Pancreas (tissue), 10 donors: ENCODE measurements around the gene BRD3OS. TPM values are rescaled to one million over a fixed set of nuclear protein-coding genes. Genes with fewer than 3 reads are reported as not detected.
A peak's percentile ranks its signal among the peaks of the same experiment; 100 is the strongest.

Experiments used
- ATAC-seq, 4 donors: fragments of 200-7000 bp; cut with Tn5 transposase; one replicate each; pipeline versions ENCODE4 v1.8.0 to v1.9.1; 2020; ENCODE audit warnings: mild to moderate bottlenecking in 4 of 4, moderate library complexity in 4 of 4
- DNase-seq, 6 donors: peaks; one replicate each; pipeline ENCODE4 v3.0.0-alpha.2; 2020
- FAIRE-seq: peaks from 2 replicates; lab custom pipeline; 2012; peaks lifted over from hg19 to GRCh38; lab: Jason Lieb, UNC
- H3K27ac ChIP-seq, 4 donors: fragments of 200-600 bp; sonication (generic); 1 replicate in 3 of 4; 2 replicates in 1 of 4; pipeline versions ENCODE4 v1.5.0 to v1.8.0; 2020
- H3K27me3 ChIP-seq, 4 donors: fragments of 200-600 bp; one replicate each; pipeline ENCODE4 v1.8.0; 2021
- H3K36me3 ChIP-seq, 3 donors: fragments of 200-600 bp; sonication (generic) in 1 of 3; one replicate each; pipeline versions ENCODE4 v1.5.0 to v1.8.0; 2020 to 2021
- H3K4me1 ChIP-seq, 3 donors: fragments of 200-600 bp; one replicate each; pipeline ENCODE4 v1.8.0; 2021
- H3K4me3 ChIP-seq, 4 donors: fragments of 200-600 bp; sonication (generic) in 2 of 4; one replicate each; pipeline versions ENCODE4 v1.5.0 to v1.8.0; 2020 to 2021
- H3K9me3 ChIP-seq, 4 donors: fragments of 200-600 bp; one replicate each; pipeline ENCODE4 v1.8.0; 2021
- CTCF ChIP-seq, 4 donors: fragments of 200-600 bp; sonication (generic) in 3 of 4; IDR thresholded peaks; one replicate each; pipeline versions ENCODE4 v1.5.0 to v1.8.0; 2021; ENCODE audit warnings: antibody characterized with exemption in 4 of 4
- WGBS, 2 donors: extraction: QIAGEN DNeasy Blood & Tissue Kit; methylation state at CpG; one replicate each; pipeline ENCODE4 v1.1.7; 2013; 5-methylcytosine and 5-hydroxymethylcytosine counted together
- intact Hi-C, 3 donors: fragments of 100-400 bp; cut with DNase I; formaldehyde crosslinking; loops; one replicate each; pipeline versions ENCODE4 v1.11.1 to v1.14.2; 2022
- polyA plus RNA-seq, 2 donors: library from polyadenylated mRNA; stranded (reverse); fragments of 200-250 nt; gene quantifications; one replicate each; pipeline ENCODE4 v1.2.3, GENCODE V29; 2013
- total RNA-seq, 6 donors: library from RNA; stranded (reverse); fragmentation: NEBNext Ultra II Directional in 4 of 6; extraction: Animal tissue kit (Norgen Biotek cat#: 25700) in 4 of 6; gene quantifications; one replicate each; pipeline versions ENCODE4 v1.2.1 to v1.2.4, GENCODE V29; 2021 to 2023
- donor health status: healthy with polysubstance abuse.
- donor health status: DM: no; HTN: no; CAD: no; lungs with moderate emphysema.
- donor health status: DM: no; HTN: no; CAD: no.
- donor health status: control.
- donor health status: control.
- donor health status: Bipolar disorder and iron deficiency.
- donor health status: DM: yes; HTN: yes; CAD: no.
- donor health status: DM: no; HTN: no; CAD: no.
- donor health status: DM: no; HTN: no; CAD: no.
- donor health status: DM: yes; HTN: yes; CAD: no.

Gene BRD3OS
- total and polyA plus RNA-seq, 8 donors: 4.8 to 12.5 (median 7.3) TPM

GRCh38 chr9:134052491-134052890 lies 27.2 kb downstream of the BRD3OS start:
- peak in 2 of 6 donors; percentile 4 to 26 for DNase-seq
- no peaks in the 10 kb centered on the region for H3K9me3 ChIP-seq
- intact Hi-C loops: no loop called here
- WGBS, 2 donors: 83 to 86% methylated on average over 3 of the region's 3 CpGs
- no peaks in the 10 kb centered on the region for H3K27me3 ChIP-seq
- TF ChIP-seq CTCF (IDR thresholded peaks at IDR 0.05): no peak
- H3K27ac ChIP-seq: no peak overlapping the region
- peaks cover 3 to 49% (median 34%) of the 10 kb centered on the region in 3 donors for H3K36me3 ChIP-seq
- no peak for FAIRE-seq
- peaks cover 34 to 37% (median 35%) of the 10 kb centered on the region in 3 donors for H3K4me1 ChIP-seq
- no peak overlapping the region for H3K4me3 ChIP-seq
- ATAC-seq: no peak

DNA sequence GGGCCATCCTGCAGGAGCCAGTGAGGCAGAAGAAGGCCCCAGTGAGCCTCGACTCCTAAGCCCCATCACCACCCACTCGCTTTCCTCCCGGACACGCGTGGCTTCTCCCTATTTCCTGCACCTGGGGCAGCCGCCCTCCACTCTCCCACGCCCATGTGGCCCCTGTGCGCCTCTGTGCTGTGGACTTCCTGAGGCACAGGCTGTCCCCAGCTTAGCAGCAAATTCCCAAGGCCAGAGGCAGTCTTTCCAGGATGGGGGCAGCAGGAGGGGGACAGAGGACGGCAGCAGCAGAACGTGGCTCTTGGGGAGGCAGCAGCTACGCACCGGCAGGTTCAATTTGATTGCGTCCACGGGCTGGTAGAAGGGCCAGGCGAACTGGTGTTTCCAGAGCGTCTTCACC lies 27.7 kb downstream of the BRD3OS start:
- Histone ChIP-seq H3K27ac (no peak overlapping the region), H3K36me3 (peaks cover 3 to 44% (median 30%) of the 10 kb centered on the region in 3 donors), H3K4me3 (no peak overlapping the region), H3K9me3 (no peaks in the 10 kb centered on the region), H3K4me1 (peaks cover 38 to 40% (median 38%) of the 10 kb centered on the region in 3 donors), H3K27me3 (no peaks in the 10 kb centered on the region)
- intact Hi-C loops: no loop called here
- no peak for TF ChIP-seq CTCF (IDR thresholded peaks at IDR 0.05)
- FAIRE-seq (no peak), DNase-seq (peak in 2 of 6 donors; percentile 2 to 44), ATAC-seq (no peak)
- WGBS, 2 donors: 89 to 90% methylated on average over 16 of the region's 16 CpGs

DNA sequence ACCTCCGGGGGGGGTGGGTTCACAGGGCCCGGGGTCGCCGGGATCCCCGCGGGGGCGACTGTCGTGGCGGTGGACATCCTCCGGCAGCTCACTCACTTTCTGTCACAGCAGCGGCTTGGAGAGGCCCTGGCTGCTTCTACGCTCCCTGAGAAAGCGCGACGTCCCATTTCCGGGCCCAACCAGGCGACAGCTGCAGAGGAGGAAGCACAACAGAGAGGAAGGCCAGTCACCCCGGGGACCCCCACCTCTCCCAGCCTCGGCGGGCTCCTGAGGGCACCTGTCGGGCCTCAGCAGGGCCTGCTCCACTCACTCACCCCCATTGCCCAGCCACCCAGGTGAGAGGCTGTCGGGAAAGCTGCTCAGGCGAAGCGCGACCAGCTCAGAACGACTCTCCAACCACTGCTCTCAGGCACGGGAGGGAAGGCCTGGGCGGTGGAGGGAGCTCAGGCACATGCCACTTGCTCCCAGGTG lies 28.2 kb downstream of the BRD3OS start:
- intact Hi-C loops: no loop called here
- Histone ChIP-seq H3K36me3 (peaks cover 3 to 39% (median 28%) of the 10 kb centered on the region in 3 donors), H3K4me1 (peaks cover 38 to 43% (median 40%) of the 10 kb centered on the region in 3 donors), H3K4me3 (no peak overlapping the region), H3K9me3 (no peaks in the 10 kb centered on the region), H3K27me3 (no peaks in the 10 kb centered on the region), H3K27ac (peak overlapping the region in 1 of 4 donors; percentile 23)
- ATAC-seq (no peak), FAIRE-seq (no peak), DNase-seq (peak in 4 of 6 donors; percentile 6 to 72 (median 41))
- WGBS, 2 donors: 85% methylated on average over 27 to 28 of the region's 28 CpGs
- TF ChIP-seq CTCF (IDR thresholded peaks at IDR 0.05): no peak

DNA sequence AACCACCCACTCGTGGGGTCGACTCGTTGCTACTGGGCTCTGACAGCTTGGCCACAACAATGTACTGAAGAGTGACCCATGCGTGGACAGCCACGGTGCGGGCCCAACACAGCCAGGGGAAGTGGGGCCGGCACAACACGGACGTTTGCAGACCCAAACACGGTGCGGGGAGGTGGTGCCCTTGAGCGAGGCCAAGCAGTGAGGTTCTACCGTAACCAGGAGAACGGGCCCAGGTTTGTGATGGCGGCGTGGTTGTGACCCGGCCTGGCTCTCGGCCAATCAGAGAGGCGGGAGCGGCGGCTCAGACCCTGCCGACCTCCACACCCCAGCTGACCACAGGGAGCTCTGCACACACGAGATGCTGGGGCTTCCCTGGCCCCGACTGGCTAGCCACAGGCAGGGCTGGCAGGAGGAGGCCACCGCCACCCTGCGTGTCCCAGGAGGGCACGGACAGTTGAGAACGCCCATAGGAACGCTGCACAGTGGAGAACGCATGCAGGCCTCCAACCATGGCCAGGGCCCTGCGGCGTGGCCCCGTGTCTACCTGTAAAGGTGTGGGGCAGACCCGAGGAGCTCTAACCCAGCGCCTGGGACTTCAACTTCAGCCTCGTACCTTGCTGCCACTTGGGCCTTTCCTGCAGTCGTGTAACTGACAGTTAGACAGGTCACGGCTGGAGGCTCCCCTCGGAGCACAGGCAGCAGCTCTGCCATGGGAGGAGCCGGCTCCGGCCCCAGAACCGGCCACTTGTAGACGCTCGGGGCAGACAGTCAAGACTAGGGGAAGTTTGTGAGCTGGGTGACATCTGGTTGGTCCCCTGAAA lies 28.9 kb downstream of the BRD3OS start:
- ATAC-seq: no peak
- FAIRE-seq: no peak
- TF ChIP-seq CTCF (IDR thresholded peaks at IDR 0.05): no peak
- Histone ChIP-seq H3K27ac (peak overlapping the region in 3 of 4 donors; percentile 79 to 83 (median 80)), H3K4me1 (peaks cover 38 to 50% (median 40%) of the 10 kb centered on the region in 3 donors), H3K4me3 (no peak overlapping the region), H3K36me3 (peaks cover 3 to 32% (median 27%) of the 10 kb centered on the region in 3 donors), H3K27me3 (no peaks in the 10 kb centered on the region), H3K9me3 (no peaks in the 10 kb centered on the region)
- intact Hi-C loops: no loop called here
- DNase-seq: peak in 5 of 6 donors; percentile 9 to 78 (median 45)
- 86 to 88% methylated on average over 44 of the region's 44 CpGs for WGBS, 2 donors
